AG20443 (cell line): ENCODE data around the gene MPST.
"Not testable (repeated sequence)": the region's sequence is repeated elsewhere in the genome, so short reads cannot be mapped to it uniquely, and the experiment has no call there.

ENCODE experiments used
- DNase-seq: peaks from one replicate; pipeline ENCODE4 v3.0.0; 2012; ENCODE audit warnings: low spot score, mixed read lengths

The MPST gene

DNA sequence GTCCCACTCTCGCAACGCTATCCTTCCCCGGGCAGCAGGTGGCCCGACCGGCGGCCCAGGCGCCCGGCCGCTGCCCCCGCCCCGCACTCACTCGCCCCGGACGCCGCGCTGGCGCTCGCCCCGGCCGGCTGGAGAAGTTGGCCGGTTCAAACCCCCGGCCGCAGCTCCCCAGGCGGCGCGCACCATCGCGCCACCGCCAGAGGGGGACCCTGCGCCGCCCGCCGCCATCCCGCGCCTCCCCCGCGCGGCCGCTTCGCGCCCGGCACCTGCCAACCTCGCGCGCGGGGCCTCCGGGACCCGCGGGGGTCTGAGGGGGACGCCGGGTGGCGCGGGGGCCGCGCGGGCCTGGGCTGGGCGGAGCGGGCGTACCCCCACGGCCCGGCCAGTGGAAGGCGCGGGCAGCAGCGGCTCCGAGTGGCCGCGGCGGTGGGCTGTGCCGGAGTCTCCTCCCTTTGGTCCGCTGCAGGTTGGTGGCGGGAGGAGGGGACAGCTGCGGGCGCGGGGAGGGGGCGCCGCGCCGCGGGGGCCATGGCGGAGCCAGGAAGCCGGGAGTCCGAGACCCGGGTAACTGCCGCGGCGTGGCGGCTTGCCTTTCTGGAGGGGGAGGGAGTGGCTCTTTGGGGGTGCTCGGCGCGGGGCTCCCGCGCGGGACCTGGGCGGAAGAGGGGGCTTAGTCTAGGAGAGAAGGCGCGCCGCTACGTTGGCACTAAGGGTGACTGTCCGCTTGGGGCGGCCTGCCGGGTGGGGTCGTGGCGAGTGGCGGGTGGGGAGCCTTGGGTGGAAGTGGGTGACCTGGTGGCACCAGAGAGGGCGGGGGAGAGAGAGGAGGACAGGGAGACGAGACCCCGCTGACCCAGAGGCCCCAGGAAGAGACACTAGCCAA, at the start of gene MPST, which contains the start of gene TST:
TSS of gene MPST (plus strand) at position 434 of the 883 bp plus-strand sequence. CDS start at position 529, 95 bp downstream.
TSS of gene TST (minus strand) at position 139 of the 883 bp plus-strand sequence. CDS start 715 bp downstream, outside the sequence.
- peak; percentile 92 for DNase-seq

DNA sequence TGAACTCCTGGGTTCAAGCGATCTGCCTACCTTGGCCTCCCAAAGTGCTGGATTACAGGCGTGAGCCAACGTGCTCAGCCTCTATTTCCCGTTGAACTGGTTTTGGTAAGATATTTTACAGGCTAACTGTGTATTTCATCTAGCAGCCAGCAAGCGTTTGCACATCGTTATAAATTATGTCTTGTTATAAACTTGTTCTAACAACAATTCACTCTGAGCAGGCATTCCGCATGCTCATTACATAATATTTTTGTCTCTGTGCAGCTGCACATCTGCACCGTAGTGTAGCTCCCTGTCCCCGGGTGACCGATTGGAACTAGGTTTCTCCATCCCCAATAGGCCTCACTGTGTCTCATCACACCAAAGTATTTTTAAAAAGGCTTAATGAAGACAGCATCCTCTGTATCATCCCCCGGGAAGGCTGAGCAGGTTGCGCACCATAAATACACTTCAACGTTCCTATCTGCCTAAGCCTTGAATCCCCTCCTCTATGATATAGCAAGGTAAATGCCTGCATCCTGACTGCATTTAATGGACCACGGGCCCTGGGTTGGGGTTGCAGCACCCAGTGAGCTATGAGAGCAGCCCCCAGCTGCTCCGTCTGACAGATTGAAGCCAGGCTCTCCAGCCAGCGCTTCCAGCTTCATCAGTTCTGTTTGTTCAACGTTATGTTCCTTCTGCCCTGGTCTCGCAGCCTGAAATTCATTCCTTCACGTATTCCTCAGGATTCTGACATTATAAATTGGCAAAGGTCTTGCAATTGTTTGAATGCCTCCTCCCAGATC, 48.0 kb upstream of the MPST start:
- no peak for DNase-seq

DNA sequence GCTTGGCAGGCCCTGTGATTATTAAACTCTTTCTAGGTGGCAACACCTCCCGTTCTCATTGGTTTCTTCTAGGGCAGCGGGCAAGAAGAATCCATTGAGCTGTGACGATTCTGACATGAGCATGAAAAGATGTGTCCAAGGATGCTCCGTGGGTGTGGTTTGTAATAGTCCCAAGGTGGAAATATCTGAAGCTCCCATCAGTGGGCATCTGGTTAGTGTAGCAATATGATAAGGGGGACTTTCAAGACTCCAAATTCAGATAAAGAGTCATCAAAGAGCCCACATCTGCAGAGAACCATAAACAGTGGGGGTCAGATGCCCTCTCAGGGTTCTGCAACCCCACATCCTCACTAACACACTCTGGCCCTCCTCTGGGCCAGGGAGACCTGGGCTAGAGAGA, 42.9 kb upstream of the MPST start:
- DNase-seq = no peak

DNA sequence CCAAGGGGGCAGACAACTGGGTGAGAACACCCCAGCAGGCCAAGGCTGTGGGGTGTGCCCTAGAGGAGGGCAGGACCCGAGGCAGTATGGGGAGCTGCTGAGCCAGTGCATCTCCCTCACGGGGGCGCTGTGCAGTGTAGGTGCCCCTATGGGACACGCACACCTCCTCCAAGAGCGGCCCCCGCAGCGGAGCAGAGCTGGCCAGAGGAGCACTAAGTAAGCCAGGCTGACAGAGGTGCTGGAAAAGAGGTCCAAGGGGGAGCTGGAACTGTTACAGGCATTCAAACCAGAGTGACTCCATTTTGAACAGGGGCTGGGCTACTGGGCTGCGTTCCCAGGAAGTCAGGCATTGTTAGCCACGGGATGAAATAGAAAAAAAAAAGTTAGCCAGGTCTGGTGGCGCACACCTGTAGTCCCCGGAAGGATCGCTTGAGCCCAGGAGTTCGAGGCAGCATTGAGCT, 42.1 kb upstream of the MPST start:
- DNase-seq = peak; percentile 50

DNA sequence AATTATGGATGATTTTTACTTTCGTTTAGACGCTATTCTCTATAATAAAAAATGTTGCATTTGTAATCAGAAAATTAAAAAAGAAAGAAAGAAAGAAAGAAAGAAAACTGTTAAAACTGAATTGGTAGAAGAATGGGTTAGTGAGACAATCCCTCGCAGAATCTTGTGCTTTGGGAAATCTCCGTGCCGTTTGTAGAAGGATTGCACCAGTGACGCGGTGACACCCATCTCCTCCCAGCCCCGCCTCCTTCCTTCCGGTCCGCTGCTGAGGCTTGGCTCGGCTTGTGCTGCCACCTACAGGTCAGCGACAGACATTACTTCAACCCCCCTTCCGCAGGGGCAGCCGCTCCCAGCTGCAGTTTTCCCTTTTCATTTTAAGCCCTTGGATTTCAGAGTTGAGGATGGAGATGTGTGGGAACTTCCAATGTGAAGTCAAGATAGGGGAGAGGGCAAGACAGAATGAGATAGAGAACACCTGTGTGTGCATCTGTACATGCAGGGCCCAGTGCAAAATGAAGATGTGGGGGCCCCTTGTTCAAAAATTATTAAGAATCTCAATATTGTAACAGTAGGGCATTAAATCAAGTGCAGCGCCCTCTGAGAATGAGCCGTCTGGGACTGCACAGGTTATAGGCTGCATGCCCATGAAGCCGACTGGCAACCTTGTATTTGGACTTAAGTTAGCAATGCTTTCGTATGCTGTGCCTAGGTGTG, 41.4 kb upstream of the MPST start:
- DNase-seq = peak; percentile 97

DNA sequence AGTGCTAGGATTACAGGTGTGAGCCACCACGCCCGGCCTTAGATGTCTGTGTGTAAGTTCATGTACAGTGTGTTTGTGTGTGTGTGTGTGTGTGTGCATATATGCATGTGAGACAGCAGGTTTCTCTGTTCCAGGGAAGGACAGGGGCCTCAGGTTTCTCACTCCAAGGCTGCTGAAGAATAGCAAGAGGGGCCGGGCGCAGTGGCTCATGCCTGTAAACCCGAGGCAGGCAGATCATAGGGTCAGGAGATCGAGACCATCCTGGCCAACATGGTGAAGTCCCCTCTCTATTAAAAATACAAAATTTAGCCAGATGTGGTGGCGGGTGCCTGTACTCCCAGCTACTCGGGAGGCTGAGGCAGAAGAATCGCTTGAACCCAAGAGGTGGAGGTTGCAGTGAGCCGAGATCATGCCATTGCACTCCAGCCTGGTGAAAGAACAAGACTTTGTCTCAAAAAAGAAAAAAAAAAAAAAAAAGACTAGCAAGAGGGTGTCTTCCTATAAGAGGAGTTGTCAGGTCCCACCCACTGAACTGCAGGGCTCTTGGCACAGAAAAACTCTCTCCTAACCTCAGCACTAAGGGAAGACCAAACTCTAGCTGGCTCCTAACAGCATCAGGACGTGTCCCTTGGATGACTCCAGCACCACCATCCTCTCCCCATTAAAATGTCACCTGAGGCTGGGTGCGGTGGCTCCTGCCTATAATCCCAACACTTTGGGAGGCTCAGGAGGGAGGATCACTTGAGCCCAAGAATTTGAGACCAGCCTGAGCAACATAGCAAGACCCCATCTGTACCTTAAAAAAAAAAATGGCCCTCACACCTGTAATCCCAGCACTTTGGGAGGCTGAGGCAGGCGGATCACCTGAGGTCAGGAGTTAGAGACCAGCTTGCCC, 40.3 kb upstream of the MPST start:
- no peak for DNase-seq

DNA sequence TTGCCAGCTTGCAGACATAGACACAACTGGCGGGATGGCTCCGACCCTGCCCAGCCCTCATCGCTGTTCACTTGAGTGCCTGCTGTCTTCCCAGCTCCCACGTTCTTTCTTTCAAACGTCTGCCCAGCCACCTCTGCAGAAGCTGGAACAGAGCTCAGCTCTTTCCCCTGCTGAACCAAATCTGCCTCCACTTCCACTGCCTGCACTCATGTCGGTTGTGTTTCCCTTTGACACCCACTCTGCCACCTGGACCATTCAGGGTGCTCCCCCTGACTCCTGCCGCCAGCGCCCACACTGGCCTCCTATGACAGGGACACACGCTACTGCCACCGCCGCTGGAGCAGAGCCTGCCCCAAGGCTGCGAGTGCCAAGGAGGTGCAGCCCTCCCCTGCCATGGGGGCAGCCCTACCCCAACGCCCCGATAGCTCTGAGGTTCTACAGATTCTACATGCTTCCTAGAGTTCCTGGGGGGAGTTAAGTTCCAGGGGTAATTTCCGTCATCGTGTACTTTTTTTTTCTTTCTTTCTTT, 38.2 kb upstream of the MPST start:
- no peak for DNase-seq

DNA sequence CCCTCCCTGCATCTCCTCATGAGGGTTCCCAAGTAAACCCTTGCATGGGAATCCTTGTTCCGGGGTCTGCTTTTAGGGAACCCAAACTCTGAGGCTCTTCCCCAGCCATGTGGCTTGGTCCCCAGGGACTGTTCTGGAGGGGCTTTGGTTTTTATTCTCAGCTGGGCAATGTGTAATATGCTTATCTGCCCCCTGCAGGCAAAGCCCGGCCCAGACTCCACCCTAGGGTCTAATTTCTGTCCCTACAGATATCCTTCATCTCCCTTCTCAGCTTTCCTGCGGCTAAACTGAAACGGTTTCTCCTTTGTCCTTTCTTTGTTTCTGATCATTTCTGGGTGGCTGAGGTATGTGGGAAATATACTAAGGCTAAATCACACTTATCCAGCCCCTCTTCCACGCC, 37.4 kb upstream of the MPST start:
- DNase-seq = no peak

DNA sequence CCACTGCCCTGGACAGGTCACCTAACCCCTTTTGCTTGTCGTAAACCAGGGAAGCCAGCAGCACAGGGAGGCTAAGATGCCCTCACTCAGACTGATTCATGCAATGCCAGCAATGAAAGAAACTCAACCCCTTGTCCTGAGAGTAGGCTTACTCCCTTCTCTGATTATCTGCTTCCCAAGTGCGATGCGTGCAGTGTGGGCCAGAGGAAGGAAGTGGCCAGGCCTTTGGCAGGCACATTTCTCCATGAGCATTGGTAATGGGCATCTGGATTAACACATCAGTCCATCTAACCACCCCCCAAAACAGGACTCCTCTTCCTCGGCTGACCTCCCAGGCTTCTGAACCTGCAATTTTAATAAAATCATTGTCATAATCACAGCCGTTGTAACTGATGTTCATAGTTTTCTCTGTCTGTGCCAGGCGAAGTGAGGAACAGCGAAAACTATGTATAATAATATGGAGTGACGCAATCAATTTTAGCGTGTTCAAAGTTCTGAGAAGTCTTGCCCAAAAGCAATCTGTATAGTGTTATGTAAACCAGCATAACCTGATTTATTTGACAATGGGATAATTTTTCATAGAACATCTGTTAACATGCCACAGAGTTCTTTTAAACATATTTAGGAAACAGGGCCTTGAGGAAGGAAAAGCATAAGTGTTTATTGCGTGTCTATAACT, 34.2 kb upstream of the MPST start:
- DNase-seq = no peak

DNA sequence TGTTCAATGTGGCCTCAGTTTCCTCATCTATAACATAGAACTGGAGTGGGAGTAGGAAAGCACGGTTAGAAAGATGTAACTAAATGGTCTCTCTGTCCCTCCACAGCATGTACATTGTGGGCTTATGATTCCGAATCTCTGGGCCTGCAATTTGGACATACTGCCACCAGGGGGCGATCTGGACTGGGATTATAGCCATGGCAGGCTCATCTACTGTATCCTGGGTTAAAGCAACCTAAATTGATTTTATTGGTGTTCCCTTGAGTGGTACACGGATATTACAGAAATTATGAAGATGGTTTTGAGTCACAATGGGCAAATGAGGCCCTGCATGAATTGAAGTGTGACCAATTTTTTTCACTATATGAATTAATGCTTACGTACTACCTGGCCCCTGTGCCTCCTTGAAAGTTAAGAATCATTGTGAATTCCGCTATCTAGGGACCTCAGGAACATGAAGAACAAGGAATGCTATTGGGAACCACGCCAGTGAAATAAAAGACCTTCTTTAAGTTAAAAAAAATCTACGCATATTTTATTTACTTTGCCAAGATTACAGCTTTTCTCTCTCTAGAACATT, 33.2 kb upstream of the MPST start:
- DNase-seq = no peak

DNA sequence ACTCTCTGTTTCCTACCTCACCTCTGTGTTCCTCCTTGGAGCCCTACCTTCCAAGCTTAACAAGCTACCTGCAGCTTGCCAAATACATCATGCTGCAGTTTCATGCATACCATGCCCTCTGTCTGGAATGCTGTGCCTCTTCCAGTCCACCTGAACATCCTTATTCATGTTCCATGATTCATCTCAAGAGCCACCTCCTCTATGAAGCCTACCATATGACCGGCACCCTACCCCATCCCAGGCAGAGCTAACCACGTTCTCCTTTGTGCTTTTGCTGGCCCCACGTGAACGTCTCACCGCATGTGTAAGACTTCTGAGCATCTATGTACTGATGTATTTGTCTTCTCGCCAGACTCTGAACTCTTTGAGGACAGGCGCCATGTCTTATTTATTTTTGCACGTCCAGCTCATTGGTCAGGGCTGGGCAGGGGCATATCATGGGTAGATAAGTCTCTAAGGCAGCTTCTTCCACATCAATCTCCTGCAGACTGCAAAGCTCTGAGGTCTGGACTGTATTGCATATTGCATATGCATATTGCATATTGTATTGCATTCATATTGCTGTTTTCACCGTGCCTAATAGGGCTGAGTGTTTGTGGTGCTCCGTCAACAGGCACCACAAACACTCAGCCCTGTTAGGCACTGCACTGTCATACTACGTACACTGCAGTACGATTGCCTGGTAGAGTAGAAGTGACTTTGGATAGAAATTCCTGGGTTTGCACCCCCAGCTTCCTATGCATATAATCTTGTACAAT, 31.3 kb upstream of the MPST start:
- DNase-seq = no peak

DNA sequence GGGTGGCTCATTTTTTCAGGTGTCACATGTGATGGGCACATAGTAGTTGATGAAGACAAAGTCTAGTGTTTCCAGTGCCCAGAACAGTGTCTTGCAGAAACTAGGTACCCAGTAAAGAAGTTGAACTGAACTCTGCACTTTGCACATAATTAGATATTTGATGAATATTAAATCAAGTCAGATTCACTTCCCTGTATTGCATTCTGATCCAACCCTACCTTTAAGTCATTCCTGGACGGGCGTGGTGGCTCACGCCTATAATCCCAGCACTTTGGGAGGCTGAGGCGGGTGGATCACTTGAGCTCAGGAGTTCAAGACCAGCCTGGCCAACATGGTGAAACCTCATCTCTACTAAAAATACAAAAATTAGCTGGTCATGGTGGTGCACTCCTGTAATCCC, 30.5 kb upstream of the MPST start:
- DNase-seq = not testable (repeated sequence)

DNA sequence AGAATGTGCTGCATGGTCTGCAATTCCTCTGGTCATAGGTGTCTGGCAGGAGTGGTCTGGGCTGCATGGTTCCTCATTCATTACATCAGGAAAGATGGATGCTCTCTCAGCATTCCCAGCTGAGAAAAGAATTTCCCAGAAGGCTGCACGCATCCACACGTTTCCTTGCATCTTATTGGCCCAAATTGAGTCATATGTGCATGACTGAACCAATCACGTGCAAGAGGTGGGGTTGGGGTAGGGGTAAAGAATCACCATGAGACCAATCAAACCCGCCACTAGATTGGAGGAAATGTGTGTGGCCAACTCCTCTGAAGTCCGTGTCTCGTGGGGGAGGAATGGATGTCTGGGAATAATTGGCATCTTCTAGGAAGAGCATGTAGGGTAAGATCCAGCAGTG, 29.1 kb upstream of the MPST start:
- no peak for DNase-seq

DNA sequence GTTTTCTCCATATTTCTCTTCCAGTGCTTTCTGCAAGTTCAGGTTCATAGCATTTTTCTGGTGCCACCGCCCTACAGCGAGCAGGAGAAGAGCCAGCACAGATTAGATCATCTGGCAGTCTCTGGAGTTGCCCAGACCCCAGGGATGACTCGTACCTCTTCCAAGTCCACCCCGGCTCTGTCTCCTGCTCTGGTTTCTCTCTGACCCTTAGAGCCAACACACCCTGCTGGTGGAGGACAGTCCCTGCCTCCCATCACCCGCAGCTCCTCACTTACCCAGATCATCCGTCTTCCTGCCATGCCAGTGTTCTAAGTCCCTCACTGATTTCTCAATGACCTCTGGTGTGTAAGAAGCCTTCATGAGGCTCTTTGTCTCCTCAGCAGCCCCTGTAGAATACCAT, 28.3 kb upstream of the MPST start:
- no peak for DNase-seq

DNA sequence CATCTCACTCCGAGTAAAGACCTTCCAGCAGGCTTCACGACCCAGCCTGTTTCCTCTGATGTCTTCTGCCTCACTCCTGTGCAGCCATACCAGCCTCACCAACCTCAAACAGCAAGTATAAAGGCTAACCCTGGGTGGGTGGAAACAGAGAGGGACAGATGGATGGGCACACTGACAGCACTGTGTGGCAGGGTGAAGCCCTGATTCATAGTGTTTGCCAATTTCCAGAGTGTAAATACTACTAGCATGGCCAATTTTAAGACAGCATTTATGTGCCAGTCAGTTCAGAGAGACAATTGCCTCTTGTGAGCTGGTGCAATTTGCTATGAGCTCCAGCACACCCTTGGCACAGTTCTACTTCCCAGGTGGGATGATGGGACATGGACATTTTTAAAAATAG, 21.8 kb upstream of the MPST start:
- DNase-seq = no peak

DNA sequence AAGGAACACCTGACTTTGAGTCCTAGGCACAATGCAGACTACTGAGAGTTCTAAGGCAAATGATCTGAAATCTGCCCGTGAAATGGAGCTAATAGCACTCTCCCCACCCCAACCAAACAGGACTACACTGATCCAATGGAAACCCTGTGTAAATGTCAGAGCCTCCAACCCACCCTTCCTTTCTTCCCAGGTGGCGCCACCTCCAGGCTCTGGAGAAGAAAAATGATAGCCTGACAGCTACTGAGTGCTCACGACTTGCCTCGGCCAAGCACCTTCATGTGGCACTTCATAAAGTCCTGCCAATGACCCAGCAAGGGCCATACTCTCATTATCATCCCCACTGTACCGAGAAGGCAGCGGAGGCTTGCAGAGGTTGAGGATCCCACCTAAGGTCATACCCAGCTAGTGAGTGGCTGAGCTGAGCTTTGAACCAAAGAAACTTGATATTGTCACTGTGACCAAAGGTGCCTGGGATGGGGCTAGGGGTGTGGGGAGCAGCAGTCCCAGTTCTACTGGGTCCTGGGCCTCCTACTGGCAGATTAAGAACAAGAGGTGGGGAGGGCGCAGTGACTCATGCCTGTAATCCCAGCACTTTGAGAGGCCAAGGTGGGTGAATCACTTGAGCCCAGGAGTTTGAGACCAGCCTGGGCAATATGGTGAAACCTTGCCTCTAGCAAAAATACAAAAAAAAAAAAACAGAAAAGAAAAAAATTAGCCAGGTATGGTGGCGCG, 20.8 kb upstream of the MPST start:
- no peak for DNase-seq

DNA sequence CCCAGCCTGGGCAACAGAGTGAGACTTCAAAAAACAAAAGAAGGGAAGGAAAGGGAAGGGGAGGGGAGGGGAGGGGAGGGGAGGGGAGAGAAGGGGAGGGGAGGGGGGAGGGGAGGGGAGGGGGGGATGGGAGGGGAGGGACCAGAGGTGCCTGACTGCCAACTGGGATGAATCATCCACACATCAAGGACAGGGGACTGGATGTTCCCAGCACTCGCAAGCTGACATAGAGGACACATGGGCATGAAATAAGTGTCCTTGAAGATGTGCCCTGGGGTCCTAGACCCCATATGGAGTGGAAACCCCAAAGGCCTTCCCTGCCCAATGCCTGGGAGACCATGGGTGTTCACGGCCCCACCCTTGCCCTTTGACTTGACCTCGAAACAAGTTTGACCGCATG, 20.1 kb upstream of the MPST start:
- DNase-seq = no peak

DNA sequence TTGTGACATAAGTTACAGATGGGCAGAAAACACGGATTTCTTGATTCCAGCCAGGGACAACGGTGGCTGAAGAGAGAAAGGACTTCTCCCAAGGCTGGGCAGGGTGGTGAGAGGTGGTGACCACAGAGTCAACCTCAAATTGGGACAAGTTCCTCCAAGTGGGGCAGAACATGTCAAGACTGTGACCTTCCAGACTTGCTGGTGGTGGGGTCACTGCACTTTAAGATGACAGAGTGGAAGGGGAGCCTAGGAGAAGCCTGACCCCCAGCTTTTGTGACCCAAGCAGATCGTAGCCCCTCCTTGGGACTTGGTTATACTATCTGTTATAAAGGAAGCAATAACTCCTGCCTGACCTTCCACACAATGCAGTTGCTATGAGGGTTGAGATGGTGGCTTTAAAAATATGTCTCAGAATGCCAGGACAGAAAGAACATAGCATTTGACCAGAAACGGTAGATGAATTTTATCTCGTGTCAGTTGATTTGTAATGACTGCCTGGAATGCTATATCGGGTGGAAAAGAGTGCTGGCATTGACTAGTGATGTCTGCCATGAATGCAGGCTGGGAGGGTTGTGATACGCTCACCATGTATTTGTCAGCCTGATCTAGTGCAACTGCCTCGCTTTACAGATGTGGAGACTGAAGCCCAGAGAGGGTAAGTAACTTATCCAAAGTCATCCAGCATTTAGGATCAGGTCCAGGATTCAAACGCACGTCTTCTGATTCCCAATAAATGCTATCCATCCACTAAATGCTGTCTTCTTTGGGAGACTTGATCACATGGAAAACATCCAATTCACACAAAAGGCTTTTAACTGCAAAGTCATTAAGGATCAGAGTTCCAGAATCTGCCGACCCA, 18.6 kb upstream of the MPST start:
- no peak for DNase-seq
